Measurements from ENCODE around the gene PCDH9.

DNA sequence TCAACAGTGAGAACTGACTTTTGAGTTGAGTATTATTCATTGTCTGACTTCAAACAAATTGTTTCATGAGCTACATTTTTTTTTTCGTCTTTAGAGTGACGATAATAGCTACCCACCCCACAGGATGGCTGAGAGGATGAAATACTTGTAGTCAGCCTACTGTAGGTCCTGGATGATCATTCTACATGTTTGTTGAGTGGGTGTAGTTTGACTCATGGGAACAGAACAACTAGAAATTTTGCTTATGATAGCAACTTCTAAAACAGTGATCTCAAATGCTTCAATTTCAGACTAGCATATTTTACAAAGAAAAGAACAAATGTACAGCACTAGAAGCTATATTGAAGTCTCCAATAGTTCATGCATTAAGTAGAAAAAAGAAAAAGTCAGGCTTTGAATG, 651.8 kb downstream of the PCDH9 start:
- TF ChIP-seq, protein P1, sequence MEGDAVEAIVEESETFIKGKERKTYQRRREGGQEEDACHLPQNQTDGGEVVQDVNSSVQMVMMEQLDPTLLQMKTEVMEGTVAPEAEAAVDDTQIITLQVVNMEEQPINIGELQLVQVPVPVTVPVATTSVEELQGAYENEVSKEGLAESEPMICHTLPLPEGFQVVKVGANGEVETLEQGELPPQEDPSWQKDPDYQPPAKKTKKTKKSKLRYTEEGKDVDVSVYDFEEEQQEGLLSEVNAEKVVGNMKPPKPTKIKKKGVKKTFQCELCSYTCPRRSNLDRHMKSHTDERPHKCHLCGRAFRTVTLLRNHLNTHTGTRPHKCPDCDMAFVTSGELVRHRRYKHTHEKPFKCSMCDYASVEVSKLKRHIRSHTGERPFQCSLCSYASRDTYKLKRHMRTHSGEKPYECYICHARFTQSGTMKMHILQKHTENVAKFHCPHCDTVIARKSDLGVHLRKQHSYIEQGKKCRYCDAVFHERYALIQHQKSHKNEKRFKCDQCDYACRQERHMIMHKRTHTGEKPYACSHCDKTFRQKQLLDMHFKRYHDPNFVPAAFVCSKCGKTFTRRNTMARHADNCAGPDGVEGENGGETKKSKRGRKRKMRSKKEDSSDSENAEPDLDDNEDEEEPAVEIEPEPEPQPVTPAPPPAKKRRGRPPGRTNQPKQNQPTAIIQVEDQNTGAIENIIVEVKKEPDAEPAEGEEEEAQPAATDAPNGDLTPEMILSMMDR (IDR thresholded peaks at IDR 0.05) = no peak
- TF ChIP-seq POLR2AphosphoS5 (IDR thresholded peaks at IDR 0.05) = no peak
